ENCODE data around the gene CFAP54.

The CFAP54 gene

GRCh38 chr12:96751626-96752025 is 262.2 kb downstream of the CFAP54 start:
- no peak for DNase-seq (ENCODE audit: low spot score)

GRCh38 chr12:96752211-96752610 is 262.8 kb downstream of the CFAP54 start:
- DNase-seq (ENCODE audit: low spot score) = no peak

GRCh38 chr12:96766232-96766631 is 276.9 kb downstream of the CFAP54 start:
- DNase-seq (ENCODE audit: low spot score) = no peak

GRCh38 chr12:96769400-96769799 is 280.0 kb downstream of the CFAP54 start:
- DNase-seq (ENCODE audit: low spot score) = no peak

GRCh38 chr12:96770219-96771102 is 281.1 kb downstream of the CFAP54 start:
- DNase-seq (ENCODE audit: low spot score) = no peak

GRCh38 chr12:96773031-96773430 is 283.7 kb downstream of the CFAP54 start:
- DNase-seq (ENCODE audit: low spot score) = no peak

GRCh38 chr12:96774496-96775256 is 285.3 kb downstream of the CFAP54 start:
- no peak for DNase-seq (ENCODE audit: low spot score)

GRCh38 chr12:96776908-96777307 is 287.5 kb downstream of the CFAP54 start:
- no peak for DNase-seq (ENCODE audit: low spot score)

GRCh38 chr12:96780330-96780729 is 291.0 kb downstream of the CFAP54 start:
- DNase-seq (ENCODE audit: low spot score) = no peak

GRCh38 chr12:96786791-96787190 is 297.4 kb downstream of the CFAP54 start:
- no peak for DNase-seq (ENCODE audit: low spot score)

- DNase-seq (ENCODE audit: low spot score) = no peak
These were observed 314.6 kb downstream of the CFAP54 start for GRCh38 chr12:96803969-96804368.

GRCh38 chr12:96806272-96806671 is 316.9 kb downstream of the CFAP54 start:
- DNase-seq (ENCODE audit: low spot score) = no peak

GRCh38 chr12:96807741-96808140 is 318.4 kb downstream of the CFAP54 start:
- no peak for DNase-seq (ENCODE audit: low spot score)

- DNase-seq (ENCODE audit: low spot score) = no peak
These were observed 319.2 kb downstream of the CFAP54 start for GRCh38 chr12:96808587-96808986.

- DNase-seq (ENCODE audit: low spot score) = no peak
These were observed 320.1 kb downstream of the CFAP54 start for GRCh38 chr12:96809522-96809921.

GRCh38 chr12:96810057-96810456 is 320.7 kb downstream of the CFAP54 start:
- no peak for DNase-seq (ENCODE audit: low spot score)

GRCh38 chr12:96810477-96810876 is 321.1 kb downstream of the CFAP54 start:
- no peak for DNase-seq (ENCODE audit: low spot score)

- DNase-seq (ENCODE audit: low spot score) = no peak
These were observed 321.7 kb downstream of the CFAP54 start for GRCh38 chr12:96811083-96811482.

GRCh38 chr12:96812153-96812552 is 322.8 kb downstream of the CFAP54 start:
- DNase-seq (ENCODE audit: low spot score) = no peak

- no peak for DNase-seq (ENCODE audit: low spot score)
These were observed 324.8 kb downstream of the CFAP54 start for GRCh38 chr12:96814200-96814599.

GRCh38 chr12:96821592-96821991 is 332.2 kb downstream of the CFAP54 start:
- DNase-seq (ENCODE audit: low spot score) = no peak

- DNase-seq (ENCODE audit: low spot score) = no peak
These were observed 333.3 kb downstream of the CFAP54 start for GRCh38 chr12:96822641-96823040.
